Ishikawa (cell line): Measurements from ENCODE around the gene ZGRF1.

Experiments
- CEBPB ChIP-seq: IDR thresholded peaks from 2 replicates; pipeline ENCODE4 v1.6.1; 2012
- CREB1 ChIP-seq: IDR thresholded peaks from 2 replicates; pipeline ENCODE4 v1.6.1; 2012; ENCODE audit warnings: low read depth
- EGR1 ChIP-seq: IDR thresholded peaks from 2 replicates; pipeline ENCODE4 v1.6.1; 2012
- EP300 ChIP-seq: IDR thresholded peaks from 2 replicates; pipeline ENCODE4 v1.6.1; 2012; ENCODE audit warnings: borderline replicate concordance
- FOXM1 ChIP-seq: IDR thresholded peaks from 2 replicates; pipeline ENCODE4 v1.6.1; 2012; ENCODE audit warnings: low read depth, borderline replicate concordance
- MAX ChIP-seq: IDR thresholded peaks from 2 replicates; pipeline ENCODE4 v1.6.1; 2012
- NFIC ChIP-seq: IDR thresholded peaks from 2 replicates; pipeline ENCODE4 v1.6.1; 2012
- RAD21 ChIP-seq: IDR thresholded peaks from 2 replicates; pipeline ENCODE4 v1.6.1; 2012; ENCODE audit warnings: low read depth
- REST ChIP-seq: IDR thresholded peaks from 2 replicates; pipeline ENCODE4 v1.6.1; 2012; ENCODE audit warnings: low read depth, mild to moderate bottlenecking
- TAF1 ChIP-seq: IDR thresholded peaks from 2 replicates; pipeline ENCODE4 v1.6.1; 2012; ENCODE audit warnings: low read depth, mild to moderate bottlenecking
- TCF12 ChIP-seq: IDR thresholded peaks from 2 replicates; pipeline ENCODE4 v1.6.1; 2012; ENCODE audit warnings: low read depth
- TEAD4 ChIP-seq: IDR thresholded peaks from 2 replicates; pipeline ENCODE4 v1.6.1; 2012
- YY1 ChIP-seq: IDR thresholded peaks from 2 replicates; pipeline ENCODE4 v1.6.1; 2012; ENCODE audit warnings: low read depth

- TF ChIP-seq TAF1, result no peak
- TF ChIP-seq FOXM1, result no peak
- TF ChIP-seq REST, result no peak
- TF ChIP-seq RAD21, result no peak
- TF ChIP-seq EP300, result no peak
- no peak for TF ChIP-seq MAX
- TF ChIP-seq NFIC, result no peak
- TF ChIP-seq TEAD4, result no peak
- TF ChIP-seq EGR1, result no peak
- no peak for TF ChIP-seq CREB1
- no peak for TF ChIP-seq YY1
- no peak for TF ChIP-seq TCF12
- no peak for TF ChIP-seq CEBPB
These were observed 104.4 kb downstream of the ZGRF1 start for GRCh38 chr4:112532267-112532666.
